Measurements from ENCODE around the gene FAM168A. TPM values are rescaled to one million over a fixed set of nuclear protein-coding genes. Genes with fewer than 3 reads are reported as not detected.

FAM168A gene
- total RNA-seq, 1 experiment from 2014 or later: 5.0 TPM

DNA sequence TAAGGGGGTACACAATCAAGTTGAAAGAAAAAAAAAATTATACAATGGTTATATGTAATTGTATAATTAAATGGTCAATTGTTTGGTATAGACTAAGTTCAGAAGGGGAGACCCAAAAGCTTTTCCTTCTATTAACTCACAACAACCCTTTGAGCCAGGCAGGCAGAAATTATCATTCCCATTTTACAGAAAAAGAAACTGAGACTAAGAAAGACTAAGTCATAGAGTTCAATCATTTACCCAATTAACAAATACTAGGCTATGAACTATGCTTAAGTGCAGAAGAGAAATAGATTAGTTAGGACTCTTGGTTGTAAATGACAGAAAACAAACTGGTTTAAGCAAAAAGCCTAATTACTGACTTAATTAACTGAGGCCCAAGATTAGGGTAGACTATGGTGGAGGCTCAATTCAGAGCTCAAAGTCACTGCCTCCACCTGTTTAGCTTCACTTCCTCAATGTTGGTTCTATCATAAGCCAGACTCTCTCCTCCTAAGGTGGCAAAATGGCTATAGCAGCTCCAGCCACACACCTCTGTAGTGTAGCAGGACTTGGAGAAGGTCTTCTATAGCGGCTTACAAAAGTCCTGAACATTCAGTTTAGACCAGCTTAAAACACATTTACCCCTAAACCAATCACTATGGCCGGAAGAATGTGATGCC, 34.2 kb downstream of the FAM168A start:
- DNase-seq (ENCODE audit: extremely low read depth, low read depth): no peak

DNA sequence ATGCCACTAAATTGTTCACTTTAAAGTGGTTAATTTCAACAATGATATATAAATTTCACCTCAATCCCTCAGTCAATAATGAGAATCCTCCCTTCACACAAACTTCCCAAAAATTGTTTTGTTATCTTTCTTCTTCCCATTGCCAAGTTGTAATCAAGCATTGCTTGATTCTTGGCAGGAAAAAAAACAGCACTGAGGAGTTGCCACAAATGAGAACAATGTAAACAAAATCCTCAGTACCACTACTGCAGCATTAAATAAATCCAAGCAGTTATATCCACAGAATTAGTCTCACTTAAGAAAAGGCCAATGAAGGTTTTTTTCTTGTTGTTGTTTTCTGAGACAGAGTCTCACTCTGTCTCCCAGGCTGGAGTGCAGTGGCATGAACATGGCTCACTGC, 38.2 kb downstream of the FAM168A start:
- no peak for DNase-seq (ENCODE audit: extremely low read depth, low read depth)

DNA sequence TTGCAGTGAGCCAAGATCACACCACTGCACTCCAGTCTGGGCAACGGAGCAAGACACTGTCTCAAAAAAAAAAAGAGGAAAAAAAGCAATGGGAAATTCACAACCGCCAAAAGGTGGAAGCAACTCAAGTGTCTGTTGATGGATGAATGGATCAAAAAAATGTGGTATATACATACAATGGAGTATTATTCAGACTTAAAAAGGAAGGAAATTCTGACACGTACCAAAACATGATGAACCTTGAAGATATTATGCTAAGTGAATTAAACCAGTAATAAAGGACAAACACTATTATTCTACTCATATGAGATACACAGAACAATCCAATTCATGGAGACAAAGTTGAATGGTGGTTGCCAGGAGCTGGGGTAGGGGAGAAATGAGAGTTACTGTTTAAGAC, 40.9 kb downstream of the FAM168A start:
- no peak for DNase-seq (ENCODE audit: extremely low read depth, low read depth)

DNA sequence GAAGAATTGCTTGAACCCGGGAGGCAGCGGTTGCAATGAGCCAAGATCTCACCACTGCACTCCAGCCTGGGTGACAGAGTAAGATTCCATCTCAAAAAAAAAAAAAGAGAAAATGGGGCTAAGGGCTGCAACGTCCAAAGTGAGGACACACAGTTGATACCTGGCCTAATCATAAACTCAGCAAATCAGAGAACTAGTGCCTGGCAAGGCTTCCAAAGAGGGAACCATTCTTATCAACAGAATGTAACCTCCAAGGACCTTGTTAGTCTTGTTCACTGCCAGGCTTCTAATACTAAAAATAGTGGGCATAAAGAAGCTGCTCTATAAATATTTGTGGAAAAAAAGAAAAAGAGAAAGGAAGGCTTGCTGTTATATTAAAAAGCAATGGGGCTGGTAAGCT, 42.3 kb downstream of the FAM168A start:
- DNase-seq (ENCODE audit: extremely low read depth, low read depth): no peak

DNA sequence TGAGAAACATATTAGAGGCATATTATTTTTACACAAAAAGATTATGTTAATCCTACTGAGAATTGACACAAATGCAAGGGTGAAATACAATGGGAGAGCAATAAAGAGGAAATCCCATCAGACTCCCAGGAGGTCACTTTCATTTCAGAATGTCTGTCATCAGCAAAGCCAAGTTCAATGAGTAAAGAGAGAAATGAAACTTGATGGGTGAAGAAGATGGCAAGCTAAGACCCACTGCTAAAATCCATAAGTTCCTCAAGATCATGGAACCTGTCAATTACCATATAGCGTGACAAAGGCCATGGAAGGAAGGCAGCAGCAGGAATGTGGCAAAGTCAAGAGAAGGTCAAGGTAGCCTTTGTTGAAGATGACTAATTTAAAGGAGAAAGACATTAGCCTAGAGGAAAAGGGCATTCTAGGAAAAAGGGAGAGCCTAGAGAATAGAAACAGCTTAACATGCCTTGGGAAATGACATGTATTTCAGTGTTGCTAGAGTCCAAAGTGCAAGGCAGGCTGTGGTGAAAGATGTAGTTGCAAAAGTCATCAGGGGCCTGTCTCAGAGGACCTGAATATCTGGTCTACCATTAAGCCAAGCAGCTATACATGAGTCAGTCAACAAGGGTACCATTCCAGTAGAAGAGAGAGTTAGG, 43.1 kb downstream of the FAM168A start:
- no peak for DNase-seq (ENCODE audit: extremely low read depth, low read depth)

DNA sequence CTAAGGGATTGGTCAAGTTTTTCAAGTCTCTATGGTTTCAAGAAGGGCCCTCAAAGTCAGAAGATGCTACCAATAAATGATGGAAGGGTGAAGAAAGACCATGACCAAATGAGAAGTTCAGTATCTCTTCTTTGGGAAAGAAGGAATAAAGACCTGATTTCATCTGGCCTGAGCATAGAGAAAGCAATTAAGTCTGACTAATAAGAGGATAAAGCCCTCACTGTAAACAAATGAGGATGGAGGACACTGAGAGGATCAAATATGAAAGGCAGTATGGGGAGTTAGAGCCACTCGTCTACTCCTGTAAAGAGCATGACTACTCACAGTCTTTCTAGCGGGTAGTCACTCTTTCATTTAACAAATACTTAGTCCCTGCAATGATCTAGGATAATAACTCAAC, 44.6 kb downstream of the FAM168A start:
- DNase-seq (ENCODE audit: extremely low read depth, low read depth): no peak

DNA sequence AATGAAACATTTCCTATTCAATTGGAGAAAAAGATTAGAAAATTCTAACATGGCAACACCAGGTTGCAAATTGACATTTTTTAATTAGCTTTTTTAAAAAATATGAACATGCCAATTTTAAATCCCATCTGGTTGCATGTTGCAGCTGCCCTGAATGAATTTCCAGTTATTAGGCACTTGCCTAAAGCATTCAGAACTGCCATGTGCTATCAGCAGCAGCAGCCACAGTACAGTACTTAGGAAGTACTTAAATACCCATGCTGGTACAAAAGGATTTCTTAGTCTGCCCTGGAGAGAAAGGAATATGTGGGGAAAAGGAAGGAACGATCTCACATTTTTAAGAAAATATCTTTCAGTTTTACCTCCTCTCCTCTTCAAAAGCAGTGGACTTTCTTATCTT, 46.2 kb downstream of the FAM168A start:
- DNase-seq (ENCODE audit: extremely low read depth, low read depth): no peak

DNA sequence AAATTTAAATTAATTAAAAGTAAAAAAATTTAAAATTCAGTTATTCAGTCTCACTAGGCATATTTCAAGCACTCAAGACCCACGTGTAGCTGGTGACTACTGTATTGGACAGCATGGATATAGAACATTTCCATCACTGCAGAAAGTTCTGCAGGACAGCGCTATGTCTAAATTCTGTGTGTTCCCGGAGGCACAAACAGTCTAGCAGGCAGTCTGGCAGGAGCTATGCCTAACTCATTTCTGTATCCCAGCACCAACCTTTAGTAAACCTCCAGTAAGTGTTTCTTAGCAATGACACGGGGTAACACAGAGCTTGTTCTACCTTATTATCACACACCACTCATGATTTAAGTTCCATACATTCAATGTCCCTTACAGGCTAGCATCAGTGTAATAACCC, 48.5 kb downstream of the FAM168A start:
- DNase-seq (ENCODE audit: extremely low read depth, low read depth): no peak

DNA sequence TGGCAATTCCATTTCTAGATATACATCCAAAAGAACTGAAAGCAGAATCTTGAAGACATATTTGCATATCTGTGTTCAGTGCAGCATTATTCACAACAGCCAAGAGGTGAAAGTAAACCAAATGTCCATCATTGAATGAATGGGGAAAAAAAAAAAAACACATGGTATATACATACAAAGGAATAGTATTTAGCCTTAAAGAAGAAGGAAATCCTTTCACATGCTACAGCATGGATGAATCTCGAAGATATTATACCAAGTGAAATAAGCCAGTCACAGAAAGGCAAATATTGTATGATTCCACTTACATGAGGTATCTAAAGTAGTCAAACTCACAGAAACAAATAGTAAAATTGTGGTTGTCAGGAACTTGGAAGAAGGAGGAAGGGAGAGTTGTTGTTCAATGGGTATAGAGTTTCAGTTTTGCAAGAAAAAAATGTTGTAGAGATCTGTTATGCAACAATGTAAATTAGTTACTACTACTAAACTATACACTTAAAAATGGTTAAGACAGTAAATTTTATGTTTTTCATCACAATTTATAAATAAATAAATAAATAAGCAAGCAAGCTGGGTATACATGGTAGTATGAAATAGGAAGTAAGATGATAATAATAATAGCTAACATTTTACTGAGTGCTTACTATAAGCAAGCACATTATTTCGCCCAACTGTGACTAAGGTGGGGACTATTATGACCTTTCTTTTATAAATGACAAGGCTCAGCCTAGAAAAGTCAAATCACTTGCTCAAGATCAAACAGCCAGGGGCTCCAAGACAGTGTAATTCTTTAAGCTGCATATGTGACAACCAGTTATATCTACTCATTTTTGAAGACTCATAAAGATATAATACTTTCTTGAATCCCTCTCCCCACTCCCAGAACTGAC, 50.0 kb downstream of the FAM168A start:
- no peak for DNase-seq (ENCODE audit: extremely low read depth, low read depth)

DNA sequence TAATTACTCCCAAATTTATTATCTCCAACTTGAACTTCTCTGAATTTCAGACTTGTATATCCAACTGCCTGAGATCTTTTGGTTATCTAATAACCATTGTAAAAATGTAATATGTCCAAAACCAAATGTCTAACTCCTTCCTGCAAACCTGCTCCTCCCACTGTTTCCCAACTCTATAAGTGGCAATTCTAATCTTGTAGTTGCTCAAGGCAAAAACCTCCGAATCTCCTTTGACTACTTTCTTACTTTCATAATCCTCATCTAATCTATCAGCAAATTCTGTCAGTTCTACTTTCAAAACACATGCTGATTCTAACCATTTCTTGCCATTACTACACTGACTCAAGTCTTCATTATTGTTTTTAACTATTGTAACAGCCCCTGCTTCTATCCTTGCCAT, 55.7 kb downstream of the FAM168A start:
- DNase-seq (ENCODE audit: extremely low read depth, low read depth): no peak

DNA sequence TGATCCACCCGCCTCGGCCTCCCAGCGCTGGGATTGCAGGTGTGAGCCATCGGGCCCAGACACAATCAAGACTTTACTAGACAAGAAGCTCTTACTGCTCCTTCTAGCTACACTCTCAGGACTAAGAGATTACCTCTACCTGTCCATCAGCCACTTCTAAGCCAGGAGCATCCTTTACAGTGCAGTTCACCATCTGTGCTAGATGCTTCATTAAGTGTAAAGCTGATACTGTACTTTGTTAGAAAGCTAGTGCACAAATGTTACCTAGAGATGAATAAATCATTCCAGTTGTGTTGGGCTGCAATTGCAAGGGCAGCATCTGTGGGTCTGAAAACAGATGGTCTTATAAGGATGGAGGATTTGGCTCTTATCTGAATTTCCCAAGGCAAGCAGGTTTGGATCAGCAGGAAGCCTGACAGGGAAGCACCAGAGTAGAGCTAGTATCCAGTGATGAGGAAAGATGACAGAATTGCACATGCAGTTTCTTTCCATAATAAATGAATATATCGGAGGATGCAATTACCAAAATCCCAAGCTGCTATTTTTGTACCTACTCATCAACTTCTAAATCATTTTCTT, 58.3 kb downstream of the FAM168A start:
- DNase-seq (ENCODE audit: extremely low read depth, low read depth): no peak

DNA sequence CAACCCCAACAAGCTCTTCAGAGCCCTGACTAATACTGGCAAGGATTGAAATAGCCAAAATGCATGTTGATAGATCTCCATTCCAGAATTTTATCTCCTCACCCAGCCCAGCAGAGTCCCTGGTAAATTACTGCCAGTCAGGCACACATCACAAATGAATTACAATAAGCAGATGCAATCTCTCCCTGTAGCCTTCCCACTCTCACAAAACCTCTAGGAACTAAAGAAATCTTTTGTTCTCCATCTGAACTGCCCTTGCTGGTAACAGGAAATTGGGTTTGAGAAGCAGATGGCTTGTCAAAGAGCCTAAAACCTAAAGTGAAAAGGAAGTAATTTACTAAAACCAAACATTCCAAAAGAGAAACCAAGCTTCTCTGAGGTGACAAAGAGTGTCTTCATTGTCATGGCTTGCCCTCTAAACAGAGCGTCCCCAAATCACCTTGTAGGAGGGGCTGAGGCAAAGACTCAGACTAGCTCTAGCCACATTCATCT, 59.5 kb downstream of the FAM168A start:
- no peak for DNase-seq (ENCODE audit: extremely low read depth, low read depth)

DNA sequence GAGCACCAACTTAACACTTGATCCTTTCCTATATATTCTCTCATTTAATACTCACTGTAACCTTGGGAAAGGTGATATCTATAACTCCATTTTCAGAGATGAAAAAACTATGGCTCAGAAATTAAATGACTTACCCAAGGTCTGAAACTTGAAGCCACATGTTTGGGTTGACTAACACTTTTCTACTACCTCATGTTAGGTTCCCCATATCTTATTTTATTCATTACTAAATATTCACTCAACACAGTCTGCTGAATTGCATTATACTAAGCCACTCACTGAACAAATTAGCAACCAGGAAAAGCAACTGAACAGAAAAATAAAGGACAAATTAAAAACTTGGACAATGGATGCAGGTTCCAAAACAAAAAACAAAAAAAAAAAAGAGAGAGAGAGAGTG, 59.9 kb downstream of the FAM168A start:
- no peak for DNase-seq (ENCODE audit: extremely low read depth, low read depth)

DNA sequence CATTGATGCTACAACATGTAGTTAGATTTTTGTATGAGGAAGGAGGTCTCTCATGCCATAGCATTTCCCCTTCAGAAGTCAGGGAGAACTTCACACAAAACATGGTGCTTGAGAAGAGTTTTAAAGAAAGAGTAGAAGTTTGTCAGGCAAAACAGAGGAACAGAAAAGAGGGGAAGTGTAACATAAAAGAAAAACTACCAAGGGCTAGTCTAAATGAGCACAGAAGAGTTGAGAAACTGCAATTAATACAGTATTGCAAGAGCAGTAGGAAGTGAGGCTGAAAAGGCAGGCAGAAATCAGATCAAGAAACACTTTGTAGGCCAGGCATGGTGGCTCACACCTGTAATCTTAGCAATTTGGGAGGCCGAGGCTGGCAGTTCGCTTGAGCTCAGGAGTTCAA, 61.0 kb downstream of the FAM168A start:
- DNase-seq (ENCODE audit: extremely low read depth, low read depth): no peak

DNA sequence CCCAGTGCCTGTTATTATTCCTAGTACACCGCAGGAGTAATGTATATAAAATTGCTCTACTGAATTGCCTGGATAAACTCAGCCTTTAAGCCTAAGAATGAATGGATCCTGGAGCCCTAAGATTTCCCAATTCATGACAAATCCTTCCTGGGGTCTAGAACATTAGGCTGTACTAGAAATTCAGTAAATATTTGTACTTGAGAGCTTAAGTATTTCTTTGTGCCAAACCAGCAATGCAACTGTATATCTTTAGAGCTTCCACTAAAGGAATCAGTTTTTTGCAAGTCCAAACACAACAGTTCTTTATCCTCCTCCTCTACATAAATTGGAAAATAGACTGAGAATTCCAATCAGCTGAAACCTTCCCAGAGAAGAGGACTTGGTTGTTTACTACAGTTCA, 65.6 kb downstream of the FAM168A start:
- DNase-seq (ENCODE audit: extremely low read depth, low read depth): no peak

DNA sequence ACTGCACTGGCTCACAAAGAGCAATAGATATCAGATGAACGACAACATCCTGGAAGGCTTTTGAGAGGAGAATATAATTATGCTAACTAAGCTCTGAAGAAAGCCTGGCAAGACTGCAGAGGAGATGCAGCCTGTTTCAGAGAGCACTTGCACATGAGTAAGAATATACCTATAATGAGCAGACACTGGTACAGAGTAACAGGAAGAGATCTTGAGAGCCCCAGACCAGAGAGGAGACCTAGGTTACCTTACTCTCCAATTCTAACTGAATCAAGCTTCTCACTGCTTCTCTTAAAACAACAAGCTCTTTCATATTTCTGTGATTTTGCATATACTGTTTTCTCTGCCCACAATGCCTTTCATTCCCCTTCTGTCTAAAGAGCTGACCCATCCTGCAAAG, 66.5 kb downstream of the FAM168A start:
- no peak for DNase-seq (ENCODE audit: extremely low read depth, low read depth)

DNA sequence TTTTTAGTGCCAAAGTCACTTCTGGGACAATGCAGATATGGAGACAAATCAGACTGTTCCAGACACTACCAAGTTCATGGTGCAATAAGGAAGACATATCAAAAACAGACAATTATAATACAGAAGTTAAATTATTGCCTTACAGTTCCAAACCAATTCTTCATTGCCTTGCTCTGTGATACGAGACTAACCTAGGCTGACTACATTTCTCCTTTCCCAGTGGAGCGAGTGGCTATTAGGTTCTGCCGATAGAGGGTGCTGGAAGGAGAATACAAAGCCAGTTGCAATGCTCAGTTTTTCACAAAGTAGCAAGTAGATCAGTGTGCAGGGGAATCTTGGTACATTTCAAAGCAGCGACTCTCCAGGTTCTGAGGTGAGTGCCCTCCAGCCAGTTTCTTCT, 67.8 kb downstream of the FAM168A start:
- no peak for DNase-seq (ENCODE audit: extremely low read depth, low read depth)

DNA sequence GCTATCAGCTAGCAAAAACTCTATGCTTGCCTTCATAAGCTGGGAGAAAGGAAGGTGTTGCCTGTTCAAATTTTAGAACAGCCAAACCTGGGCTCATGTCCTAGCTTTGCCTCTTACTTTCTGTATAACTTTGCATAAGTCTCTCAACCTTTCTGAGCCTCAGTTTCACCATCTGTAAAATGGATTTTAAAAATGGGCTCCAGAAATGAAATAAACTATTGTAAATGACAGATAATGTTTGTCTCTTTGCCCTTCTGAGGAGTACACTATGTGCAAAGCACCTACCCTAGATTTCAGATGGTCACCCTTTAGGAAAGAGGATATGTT, 68.7 kb downstream of the FAM168A start:
- no peak for DNase-seq (ENCODE audit: extremely low read depth, low read depth)

DNA sequence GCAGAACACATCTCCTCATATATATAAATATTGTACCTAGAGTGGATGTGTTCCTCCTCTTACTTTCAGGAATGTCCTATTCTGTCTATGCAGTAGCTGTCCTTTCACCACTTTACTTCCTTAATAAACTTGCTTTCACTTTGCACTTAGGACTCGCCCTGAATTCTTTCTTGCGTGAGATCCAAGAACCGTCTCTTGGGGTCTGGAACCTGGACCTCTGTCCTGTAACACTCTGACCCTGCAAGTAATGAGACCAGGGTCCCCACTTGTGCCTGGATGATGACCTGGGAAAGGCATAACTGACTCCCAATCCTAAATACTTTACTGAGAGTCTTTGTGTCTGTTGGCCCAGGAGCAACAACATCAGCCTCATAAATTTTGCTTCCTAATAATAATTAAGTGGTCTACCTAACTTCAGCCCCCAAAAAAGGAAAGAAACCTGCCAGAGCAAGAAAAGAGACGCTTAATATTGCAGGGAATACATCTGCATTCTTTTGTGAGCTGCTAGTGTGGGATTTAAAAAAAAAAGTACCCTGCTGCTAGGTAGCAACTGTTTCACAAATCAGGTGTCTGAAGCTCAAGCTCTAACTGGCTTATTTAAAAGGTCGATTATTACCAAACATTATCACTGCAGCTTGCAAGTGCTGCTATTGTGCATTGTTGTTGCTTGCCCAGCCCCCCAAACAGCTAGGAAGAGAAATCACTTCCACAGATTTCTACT, 69.3 kb downstream of the FAM168A start:
- DNase-seq (ENCODE audit: extremely low read depth, low read depth): no peak

DNA sequence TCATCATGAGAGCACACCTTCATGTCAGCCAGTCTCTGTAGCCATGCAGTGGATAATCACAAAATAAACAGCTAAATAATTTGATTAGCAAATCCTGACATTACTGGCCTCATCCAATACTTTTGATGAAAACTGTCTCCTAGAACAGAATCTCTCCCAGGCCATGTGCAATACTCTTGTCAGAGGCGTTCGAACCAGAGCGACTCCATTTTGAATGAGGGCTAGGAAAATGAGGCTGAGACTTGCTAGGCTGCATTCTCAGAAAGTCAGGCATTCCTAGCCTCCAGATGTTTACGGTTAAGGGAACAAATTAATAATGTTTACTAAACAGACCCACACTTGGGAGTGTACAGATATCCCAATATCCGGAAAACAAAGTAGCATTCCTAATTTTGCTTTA, 69.9 kb downstream of the FAM168A start:
- DNase-seq (ENCODE audit: extremely low read depth, low read depth): no peak

DNA sequence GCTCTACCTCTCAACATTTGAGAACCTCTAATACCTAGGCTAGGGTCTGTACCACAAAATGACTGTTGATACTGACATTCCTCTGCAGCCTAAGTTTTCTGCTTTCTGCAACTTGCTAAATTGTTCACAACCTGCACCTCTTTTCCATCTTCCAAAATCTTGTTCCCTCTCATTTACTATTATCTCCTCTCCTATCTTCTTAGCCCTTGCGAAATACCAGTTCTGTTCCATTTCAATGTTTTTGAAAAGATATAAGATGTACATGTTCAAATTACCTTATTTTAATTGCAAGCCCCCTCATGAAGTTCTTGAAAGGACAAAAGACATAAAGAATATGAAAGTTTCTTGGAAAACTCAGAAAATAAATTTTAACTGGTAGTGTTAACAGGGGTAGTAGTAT, 72.3 kb downstream of the FAM168A start:
- DNase-seq (ENCODE audit: extremely low read depth, low read depth): no peak

Data from NCI-H460 (cell line).